ENCODE results near the gene SIRT5. TPM values are rescaled to one million over a fixed set of nuclear protein-coding genes. Genes with fewer than 3 reads are reported as not detected.

Gene SIRT5
- polyA plus RNA-seq, 2 of the 4 experiments (the other 2 are of a cell fraction): 5.1 to 7.8 TPM

DNA sequence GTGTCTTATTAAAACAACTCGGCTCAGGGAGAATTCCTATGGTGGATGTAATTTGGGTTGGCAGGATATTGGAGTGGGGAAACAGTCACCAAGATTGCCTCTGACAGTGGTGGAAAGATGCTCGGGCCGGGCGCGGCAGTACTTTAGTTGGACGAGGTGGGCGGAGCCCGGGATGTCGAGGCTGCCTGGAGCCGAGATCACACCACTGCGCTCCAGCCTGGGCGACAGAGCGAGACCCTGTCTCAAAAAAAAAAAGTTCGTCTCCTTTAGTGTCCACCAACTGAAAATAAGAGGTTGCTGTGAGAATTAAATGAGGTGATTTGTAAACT, 41.4 kb downstream of the SIRT5 start:
- no peak for TF ChIP-seq RCOR1 (IDR thresholded peaks at IDR 0.05; ENCODE audit: low read depth, low read length)
- TF ChIP-seq, protein P1, sequence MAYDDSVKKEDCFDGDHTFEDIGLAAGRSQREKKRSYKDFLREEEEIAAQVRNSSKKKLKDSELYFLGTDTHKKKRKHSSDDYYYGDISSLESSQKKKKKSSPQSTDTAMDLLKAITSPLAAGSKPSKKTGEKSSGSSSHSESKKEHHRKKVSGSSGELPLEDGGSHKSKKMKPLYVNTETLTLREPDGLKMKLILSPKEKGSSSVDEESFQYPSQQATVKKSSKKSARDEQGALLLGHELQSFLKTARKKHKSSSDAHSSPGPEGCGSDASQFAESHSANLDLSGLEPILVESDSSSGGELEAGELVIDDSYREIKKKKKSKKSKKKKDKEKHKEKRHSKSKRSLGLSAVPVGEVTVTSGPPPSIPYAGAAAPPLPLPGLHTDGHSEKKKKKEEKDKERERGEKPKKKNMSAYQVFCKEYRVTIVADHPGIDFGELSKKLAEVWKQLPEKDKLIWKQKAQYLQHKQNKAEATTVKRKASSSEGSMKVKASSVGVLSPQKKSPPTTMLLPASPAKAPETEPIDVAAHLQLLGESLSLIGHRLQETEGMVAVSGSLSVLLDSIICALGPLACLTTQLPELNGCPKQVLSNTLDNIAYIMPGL (CRISPR knock-in tag; IDR thresholded peaks at IDR 0.05; ENCODE audit: borderline replicate concordance): no peak
- TF ChIP-seq, protein P2, sequence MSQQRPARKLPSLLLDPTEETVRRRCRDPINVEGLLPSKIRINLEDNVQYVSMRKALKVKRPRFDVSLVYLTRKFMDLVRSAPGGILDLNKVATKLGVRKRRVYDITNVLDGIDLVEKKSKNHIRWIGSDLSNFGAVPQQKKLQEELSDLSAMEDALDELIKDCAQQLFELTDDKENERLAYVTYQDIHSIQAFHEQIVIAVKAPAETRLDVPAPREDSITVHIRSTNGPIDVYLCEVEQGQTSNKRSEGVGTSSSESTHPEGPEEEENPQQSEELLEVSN (IDR thresholded peaks at IDR 0.05; ENCODE audit: borderline replicate concordance, low read depth): no peak
- no peak for TF ChIP-seq GATA3 (IDR thresholded peaks at IDR 0.05; ENCODE audit: borderline replicate concordance)
- no peak for TF ChIP-seq PHF8 (IDR thresholded peaks at IDR 0.05; ENCODE audit: borderline replicate concordance, low read depth)
- no peak for TF ChIP-seq CBX8 (IDR thresholded peaks at IDR 0.05)
- ATAC-seq (peak; percentile 51 to 72; a peak in 5 of 6 replicates), DNase-seq (ENCODE audit: low read depth in 1 of 2, low spot score in 1 of 2) (peak in 1 of 2 experiments; percentile 13), FAIRE-seq (no peak)
- ChIA-PET POLR2A (interaction anchor here (0.7 to 2.4 kb wide), 13 partner anchors 9 to 477 kb away, joined by 3 to 40 read pairs (median 5); partner anchors contain the start of genes GFOD1, MCUR1, RANBP9 and SIRT5), CTCF (interaction anchor here (0.6 to 4.1 kb wide), 17 partner anchors 9 to 288 kb away, joined by 3 to 22 read pairs (median 4); partner anchors contain the start of gene SIRT5)
- Histone ChIP-seq H3K27ac (peak overlapping the region; percentile 84 to 99), H3K4me2 (peak overlapping the region; percentile 73), H3K4me1 (peaks cover 10% of the 10 kb centered on the region; the same call in 2 of the 3 replicates), H3K4me3 (peak overlapping the region; percentile 94), H3K9me3 (no peaks in the 10 kb centered on the region)
- under 1% methylated on average over 14 of the region's 14 CpGs for WGBS (ENCODE audit: missing lambda C conversion rate)

DNA sequence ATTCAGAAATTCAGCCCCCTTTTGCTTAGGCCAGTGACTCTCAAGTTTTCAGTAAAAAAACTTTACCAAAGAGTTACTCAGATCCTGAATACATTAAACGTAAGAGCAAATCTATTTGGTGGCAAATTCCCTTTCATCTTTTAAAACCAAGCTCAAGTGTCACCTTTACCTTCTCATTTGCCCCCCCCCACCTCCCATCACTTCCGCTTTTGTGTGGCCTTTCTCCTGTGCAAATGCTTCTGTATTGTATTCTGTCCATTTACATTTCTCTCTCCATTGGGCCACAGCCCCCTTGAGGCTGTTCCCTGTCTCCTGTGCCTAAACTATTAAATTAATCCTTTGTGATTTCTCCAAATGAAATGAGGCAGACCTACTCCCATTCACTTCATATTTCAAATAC, 42.7 kb downstream of the SIRT5 start:
- H3K4me3 ChIP-seq: no peak overlapping the region
- FAIRE-seq: no peak
- CTCF ChIA-PET: interaction anchor here (2.3 to 4.1 kb wide), 2 partner anchors 11 to 42 kb away, joined by 10 to 22 read pairs; partner anchors contain the start of gene SIRT5

More for the DNA sequence above, 42.7 kb downstream of the SIRT5 start:
- 79% methylated on average over 2 of the region's 2 CpGs for WGBS (ENCODE audit: missing lambda C conversion rate)
- POLR2A ChIA-PET: interaction anchor here (1.6 to 2.4 kb wide), 2 partner anchors 95 to 289 kb away, joined by 5 to 14 read pairs; partner anchors contain the start of genes RANBP9 and TBC1D7
- Histone ChIP-seq H3K27ac (no peak overlapping the region), H3K9me3 (no peaks in the 10 kb centered on the region), H3K4me1 (peaks cover 10% of the 10 kb centered on the region; the same call in 2 of the 3 replicates), H3K4me2 (peak overlapping the region; percentile 73; the same call in 2 of the 3 replicates)
- ATAC-seq (no peak), DNase-seq (ENCODE audit: low read depth in 1 of 2, low spot score in 1 of 2) (no peak)
- TF ChIP-seq, protein P3, sequence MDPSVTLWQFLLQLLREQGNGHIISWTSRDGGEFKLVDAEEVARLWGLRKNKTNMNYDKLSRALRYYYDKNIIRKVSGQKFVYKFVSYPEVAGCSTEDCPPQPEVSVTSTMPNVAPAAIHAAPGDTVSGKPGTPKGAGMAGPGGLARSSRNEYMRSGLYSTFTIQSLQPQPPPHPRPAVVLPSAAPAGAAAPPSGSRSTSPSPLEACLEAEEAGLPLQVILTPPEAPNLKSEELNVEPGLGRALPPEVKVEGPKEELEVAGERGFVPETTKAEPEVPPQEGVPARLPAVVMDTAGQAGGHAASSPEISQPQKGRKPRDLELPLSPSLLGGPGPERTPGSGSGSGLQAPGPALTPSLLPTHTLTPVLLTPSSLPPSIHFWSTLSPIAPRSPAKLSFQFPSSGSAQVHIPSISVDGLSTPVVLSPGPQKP (IDR thresholded peaks at IDR 0.05; ENCODE audit: low read depth, low read length): no peak
- TF ChIP-seq EHF (CRISPR knock-in tag; IDR thresholded peaks at IDR 0.05) (no peak), CBX2 (IDR thresholded peaks at IDR 0.05; ENCODE audit: borderline replicate concordance, low read depth) (no peak), SREBF2 (IDR thresholded peaks at IDR 0.05) (no peak), CHD2 (IDR thresholded peaks at IDR 0.05; ENCODE audit: low read length, partially characterized antibody) (no peak), FOSL2 (IDR thresholded peaks at IDR 0.05) (no peak), FOSL2 (CRISPR knock-in tag; IDR thresholded peaks at IDR 0.05) (no peak), RARB (CRISPR knock-in tag; IDR thresholded peaks at IDR 0.05) (no peak), HDAC2 (IDR thresholded peaks at IDR 0.05) (no peak), PHF8 (IDR thresholded peaks at IDR 0.05; ENCODE audit: borderline replicate concordance, low read depth) (no peak), ZNF302 (CRISPR knock-in tag; IDR thresholded peaks at IDR 0.05) (no peak), USF2 (IDR thresholded peaks at IDR 0.05) (no peak), RCOR1 (IDR thresholded peaks at IDR 0.05; ENCODE audit: low read depth, low read length) (no peak), BHLHE40 (IDR thresholded peaks at IDR 0.05; ENCODE audit: low read depth, low read length) (no peak), JUNB (IDR thresholded peaks at IDR 0.05) (no peak), TP53 (CRISPR knock-in tag; IDR thresholded peaks at IDR 0.05) (no peak), HEYL (CRISPR knock-in tag; IDR thresholded peaks at IDR 0.05) (no peak), GATA3 (IDR thresholded peaks at IDR 0.05; ENCODE audit: borderline replicate concordance) (no peak), ZFP36 (IDR thresholded peaks at IDR 0.05; ENCODE audit: borderline replicate concordance, partially characterized antibody) (no peak)
- TF ChIP-seq, protein P2 (IDR thresholded peaks at IDR 0.05; ENCODE audit: borderline replicate concordance, low read depth): no peak
- TF ChIP-seq, protein P4, sequence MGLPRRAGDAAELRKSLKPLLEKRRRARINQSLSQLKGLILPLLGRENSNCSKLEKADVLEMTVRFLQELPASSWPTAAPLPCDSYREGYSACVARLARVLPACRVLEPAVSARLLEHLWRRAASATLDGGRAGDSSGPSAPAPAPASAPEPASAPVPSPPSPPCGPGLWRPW (IDR thresholded peaks at IDR 0.05): no peak

All from A549 (cell line).